A673 (cell line): ENCODE data around the gene ZNF316.

Source experiments
- CTCF ChIP-seq: fragments of 300-800, 200-600 bp; sonication (generic); conservative IDR thresholded peaks from 2 replicates; pipeline ENCODE4 v1.5.1; 2017; ENCODE audit warnings: low read depth, mild to moderate bottlenecking, antibody characterized with exemption, low read length, moderate library complexity, mixed read lengths
- EZH2 ChIP-seq: fragments of 200-600 bp; sonication (generic); IDR thresholded peaks from 2 replicates; pipeline ENCODE4 v1.6.1; 2017; ENCODE audit warnings: borderline replicate concordance, low read depth, mild to moderate bottlenecking, mixed read lengths, antibody characterized with exemption, low read length; ENCODE audit not compliant: poor library complexity, severe bottlenecking

- no peak for TF ChIP-seq EZH2
- TF ChIP-seq CTCF = no peak
These were observed 18.5 kb upstream of the ZNF316 start for GRCh38 chr7:6618621-6619020.
